NCI-H2196 (cell line): Measurements from ENCODE around the gene DENND6B.
"Not testable (repeated sequence)": the region's sequence is repeated elsewhere in the genome, so short reads cannot be mapped to it uniquely, and the experiment has no call there.

Experiments
- DNase-seq: peaks from one replicate; lab custom pipeline; 2025; ENCODE audit not compliant: unreplicated experiment; lab: John Stamatoyannopoulos, UW

DENND6B gene

GRCh38 chr22:50274771-50275170 lies 52.0 kb downstream of the DENND6B start:
- no peak for DNase-seq

DNA sequence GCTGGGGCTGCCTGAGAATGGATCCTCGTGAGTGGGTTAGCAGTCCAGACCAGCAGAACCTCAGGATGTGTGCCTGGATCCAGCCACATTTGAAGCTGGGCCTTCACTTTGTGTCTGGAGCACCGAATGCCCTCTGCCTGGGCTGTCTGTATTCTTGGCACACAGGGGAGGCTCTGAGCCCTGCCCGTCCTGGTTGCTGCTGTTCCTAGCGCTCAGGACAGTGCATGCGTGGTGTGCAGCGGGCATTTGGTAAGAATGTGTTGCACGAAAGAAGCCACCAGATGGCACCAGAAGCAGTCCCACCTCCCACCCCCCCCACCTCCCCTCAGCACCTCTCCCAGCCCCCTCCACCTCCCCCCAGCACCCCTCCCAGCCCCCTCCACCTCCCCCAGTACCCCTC lies 52.5 kb downstream of the DENND6B start:
- DNase-seq = peak; percentile 37

- DNase-seq = not testable (repeated sequence)
These were observed 53.0 kb downstream of the DENND6B start for GRCh38 chr22:50273781-50274180.

- DNase-seq = not testable (repeated sequence)
These were observed 53.5 kb downstream of the DENND6B start for GRCh38 chr22:50273352-50273751.

DNA sequence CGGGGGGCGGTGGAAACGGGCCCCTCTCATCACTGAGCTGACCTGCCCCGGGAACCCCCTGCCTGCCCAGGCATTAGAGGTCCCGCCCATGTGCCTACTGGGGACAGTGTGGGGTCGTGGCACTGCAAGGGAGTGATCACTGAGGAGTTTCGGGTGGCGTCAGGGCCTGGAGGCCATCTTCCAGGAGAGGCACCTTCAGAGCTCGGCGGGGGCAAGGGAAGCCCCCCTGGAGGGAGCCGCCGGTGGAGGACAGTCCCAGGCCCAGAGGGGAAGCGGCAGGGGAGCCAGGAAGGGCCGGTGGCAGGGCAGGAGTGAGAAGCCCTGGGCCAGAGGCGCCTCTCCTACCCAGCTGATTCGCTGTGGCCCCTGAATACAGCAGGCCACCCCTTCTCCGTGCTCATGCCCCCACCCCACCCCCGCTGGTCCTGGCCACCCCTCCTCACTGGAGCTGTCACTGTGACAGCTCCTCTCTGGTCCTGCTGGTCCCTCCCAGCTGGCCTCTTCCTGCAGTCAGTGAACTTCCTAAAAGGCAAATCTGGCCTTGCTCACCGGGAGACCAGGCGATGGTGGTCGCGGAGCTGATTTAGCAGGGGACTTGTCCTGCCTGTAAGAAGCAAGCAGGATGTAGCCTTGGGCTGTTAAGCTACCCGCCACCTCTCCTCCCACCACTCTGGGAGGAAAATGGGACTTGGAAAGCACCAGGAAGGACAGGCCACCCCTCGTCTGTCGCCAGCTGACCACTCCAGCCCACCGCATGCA lies 54.6 kb downstream of the DENND6B start:
- DNase-seq = no peak

DNA sequence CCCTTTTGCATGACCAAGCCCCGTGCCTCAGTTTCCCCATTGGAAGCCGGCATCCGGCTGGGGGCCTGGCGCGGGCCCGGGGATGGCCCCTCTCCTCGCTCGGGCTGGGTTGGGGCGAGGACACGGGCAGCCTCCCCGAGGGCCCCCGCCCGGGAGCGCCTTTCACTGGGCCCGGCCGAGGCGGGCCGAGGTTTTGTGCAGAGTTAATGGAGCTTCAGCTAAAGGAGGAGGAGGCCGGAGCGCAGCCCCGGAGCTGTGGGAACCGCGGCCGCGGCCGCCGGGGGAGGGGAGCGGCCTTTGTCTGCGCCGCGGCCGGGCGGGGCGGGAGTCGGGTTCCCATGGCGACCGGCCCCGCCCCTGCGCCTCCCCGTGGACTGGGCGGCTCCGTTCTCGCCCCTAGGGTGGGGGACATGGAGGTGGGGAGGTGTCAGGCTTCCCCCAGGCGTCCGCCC lies 55.3 kb downstream of the DENND6B start:
- DNase-seq = peak; percentile 71

- DNase-seq = no peak
These were observed 56.0 kb downstream of the DENND6B start for GRCh38 chr22:50270666-50271394.

- peak; percentile 48 for DNase-seq
These were observed 56.7 kb downstream of the DENND6B start, which contains the start of gene MAPK11 for GRCh38 chr22:50269970-50270665. MAPK11 (minus strand) TSS chr22:50270380; CDS start chr22:50270292, 88 bp downstream.

DNA sequence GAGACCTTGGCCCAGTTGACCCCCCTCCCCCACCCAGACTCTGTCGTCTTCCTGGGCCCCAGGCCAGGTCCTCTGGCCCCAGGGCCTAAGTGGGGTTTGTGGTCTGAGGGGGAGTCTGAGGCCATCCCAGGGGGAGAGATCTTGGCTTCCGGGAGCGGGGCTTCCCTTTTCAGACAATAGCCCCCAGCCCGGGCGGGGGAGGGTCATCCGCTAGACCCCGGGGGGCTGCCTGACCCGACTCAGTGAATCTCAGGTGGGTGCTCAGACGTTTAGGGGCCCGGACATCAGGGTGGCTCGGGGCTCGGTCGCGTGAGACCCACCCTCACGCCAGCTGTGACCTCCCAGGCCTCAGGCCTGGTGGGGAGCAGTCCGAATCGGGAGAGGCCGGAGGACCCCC lies 57.2 kb downstream of the DENND6B start:
- no peak for DNase-seq

DNA sequence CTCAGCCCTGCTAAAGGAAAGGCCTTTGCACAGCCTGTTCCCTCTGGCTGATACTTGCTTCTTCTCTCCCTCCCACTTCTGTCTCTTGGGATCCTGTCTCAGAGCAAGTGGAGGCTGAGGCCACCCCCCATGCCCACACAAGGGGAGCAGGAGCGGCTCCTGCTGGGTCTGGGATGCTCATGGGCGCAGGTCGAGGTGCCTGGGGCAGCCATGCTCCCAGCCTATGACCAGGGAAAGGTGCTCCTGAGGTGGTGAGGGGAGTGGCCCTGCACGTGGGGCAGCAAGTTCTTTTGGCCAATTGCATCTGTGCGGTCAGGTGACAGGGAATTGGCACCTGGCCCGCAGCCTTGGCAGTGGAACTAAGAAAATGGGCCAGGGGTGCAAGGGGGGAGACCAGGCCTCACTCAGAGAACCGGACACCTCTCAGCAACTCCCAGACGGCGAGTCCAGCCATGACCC lies 58.1 kb downstream of the DENND6B start:
- peak; percentile 70 for DNase-seq

- DNase-seq = no peak
These were observed 59.0 kb downstream of the DENND6B start for GRCh38 chr22:50267591-50268390.

DNA sequence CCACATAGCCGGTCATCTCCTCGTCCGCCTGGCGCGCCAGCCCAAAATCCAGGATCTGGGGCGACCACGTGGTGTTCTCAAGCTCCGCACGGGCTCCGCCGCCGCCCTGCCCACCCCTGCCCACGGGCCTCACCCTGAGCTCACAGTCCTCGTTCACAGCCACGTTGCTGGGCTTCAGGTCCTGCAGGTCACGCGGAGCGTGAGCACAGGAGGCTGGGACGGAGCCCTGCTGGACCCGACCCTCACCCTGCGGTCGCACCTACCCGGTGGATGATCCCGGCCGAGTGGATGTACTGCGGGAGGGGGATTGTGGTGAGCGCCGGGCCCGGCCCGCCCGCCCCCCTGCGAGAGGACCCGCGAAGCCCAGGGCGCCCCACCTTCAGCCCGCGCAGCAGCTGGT lies 59.8 kb downstream of the DENND6B start:
- DNase-seq = no peak

DNA sequence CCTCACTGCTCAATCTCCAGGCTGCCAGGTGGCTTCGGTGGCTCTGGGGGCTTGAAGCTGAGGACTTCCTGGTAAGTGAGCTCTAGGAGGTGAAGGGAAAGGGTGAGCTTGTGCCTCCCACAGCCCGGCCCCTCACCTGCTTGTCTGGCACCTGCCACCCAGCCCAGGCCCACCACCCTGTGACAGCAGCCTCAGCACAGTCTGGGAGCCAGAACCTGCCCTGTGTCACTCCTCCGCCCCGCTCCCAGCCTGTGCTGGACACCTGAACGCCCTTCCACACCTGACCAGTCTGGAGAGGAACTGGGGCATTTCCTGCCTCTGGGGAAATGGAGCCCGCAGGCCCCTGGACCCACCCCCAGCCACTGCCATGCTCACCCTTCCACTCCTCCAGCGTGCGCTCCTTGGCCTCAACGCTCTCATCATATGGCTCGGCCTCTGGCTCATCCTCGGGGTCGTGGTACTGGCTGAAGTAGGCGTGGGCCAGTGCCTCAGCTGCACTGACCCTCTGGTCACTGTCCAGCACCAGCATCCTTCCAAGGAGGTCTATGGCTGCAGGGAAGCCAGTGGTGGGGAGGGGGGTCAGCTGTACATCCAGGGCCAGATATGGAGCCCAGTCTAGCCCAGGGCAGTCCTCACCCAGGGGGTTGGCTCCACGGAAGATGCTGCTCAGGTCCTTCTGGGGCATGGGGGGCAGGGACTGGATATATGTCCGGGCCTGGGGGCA lies 61.7 kb downstream of the DENND6B start:
- DNase-seq = no peak

DNA sequence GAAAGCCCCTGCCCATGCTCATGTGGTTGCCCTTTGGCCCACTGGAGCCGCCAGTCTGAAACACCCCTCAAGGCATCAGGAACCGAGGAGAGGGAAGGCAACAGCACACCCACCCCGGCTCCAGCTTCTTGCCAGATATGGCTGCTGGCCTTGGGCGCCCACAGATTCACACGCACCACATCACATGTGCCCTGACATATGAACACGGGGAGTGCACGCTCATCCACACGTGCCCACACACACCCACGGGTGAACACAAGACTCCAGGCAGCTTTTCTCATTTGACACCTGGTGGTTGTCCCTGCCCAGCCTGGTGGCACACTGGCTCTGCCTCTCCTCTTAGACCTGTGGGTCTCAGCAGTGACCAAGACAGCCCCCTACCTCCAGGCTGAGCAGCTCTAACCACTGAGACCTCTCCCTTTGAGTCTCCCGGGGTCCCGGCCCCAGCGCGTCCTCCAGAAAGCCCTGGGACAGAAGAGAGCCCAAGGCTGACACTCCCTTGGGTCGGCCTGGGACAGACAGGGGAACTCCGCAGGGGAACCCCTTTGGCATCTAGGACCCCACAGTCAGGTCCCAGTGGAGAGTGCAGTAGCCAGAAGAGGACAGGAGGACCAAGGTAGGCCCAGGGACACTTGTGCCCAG lies 62.6 kb downstream of the DENND6B start:
- DNase-seq = no peak

GRCh38 chr22:50262973-50263617 lies 63.7 kb downstream of the DENND6B start:
- no peak for DNase-seq

GRCh38 chr22:50262460-50262911 lies 64.3 kb downstream of the DENND6B start:
- DNase-seq = no peak

- no peak for DNase-seq
These were observed 65.0 kb downstream of the DENND6B start, which contains the start of gene MAPK12 for GRCh38 chr22:50261615-50262459. MAPK12 (minus strand) TSS chr22:50261683; CDS start chr22:50261509, 174 bp downstream.
